HG02610 (cell line): ENCODE results near the gene CLK2.
A peak's percentile ranks its signal among the peaks of the same experiment; 100 is the strongest.
"Not testable (repeated sequence)": the region's sequence is repeated elsewhere in the genome, so short reads cannot be mapped to it uniquely, and the experiment has no call there.

ENCODE experiments used
- ATAC-seq: cut with Tn5 transposase; IDR thresholded peaks from one replicate; pipeline ENCODE4 v1.9.1; 2021; ENCODE audit warnings: mild to moderate bottlenecking, moderate library complexity; ENCODE audit not compliant: unreplicated experiment

The CLK2 gene

GRCh38 chr1:155297384-155297783 lies 24.1 kb upstream of the CLK2 start:
- no peak for ATAC-seq

DNA sequence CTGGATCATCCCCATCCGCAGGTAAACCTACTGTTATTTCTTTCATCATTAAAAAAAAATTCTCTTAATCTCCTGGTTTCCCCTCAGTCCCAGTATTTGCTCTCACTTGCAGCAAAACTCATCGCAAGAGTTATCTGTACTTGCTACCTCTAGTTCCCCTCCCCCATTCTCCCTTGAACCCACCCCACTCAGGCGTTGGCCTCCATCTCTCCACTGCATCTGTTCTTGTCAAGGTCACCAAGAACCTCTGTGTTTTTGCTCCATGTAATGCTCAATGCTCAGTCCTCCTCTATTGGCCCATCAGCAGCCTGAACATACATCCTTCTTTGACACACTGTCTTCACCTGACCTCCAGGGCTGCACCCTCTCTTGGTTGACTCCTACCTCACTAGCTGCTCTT lies 23.4 kb upstream of the CLK2 start:
- ATAC-seq, result no peak

DNA sequence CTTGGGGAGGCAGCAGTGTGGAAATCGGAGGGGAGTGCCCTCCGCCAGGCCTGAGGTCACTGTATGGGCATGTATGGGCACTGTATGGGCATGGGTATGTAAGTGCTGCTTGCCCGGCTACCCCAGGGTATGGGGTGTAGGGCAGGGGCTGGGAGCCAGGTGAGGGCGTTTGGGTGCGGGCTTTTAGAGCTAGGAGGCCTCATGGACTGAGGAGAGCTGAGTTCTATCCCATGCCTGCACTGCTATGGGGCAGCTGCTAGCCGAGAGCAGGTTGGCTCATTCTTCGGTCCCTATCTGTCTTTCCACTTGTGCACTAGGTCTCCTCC lies 22.6 kb upstream of the CLK2 start:
- no peak for ATAC-seq

DNA sequence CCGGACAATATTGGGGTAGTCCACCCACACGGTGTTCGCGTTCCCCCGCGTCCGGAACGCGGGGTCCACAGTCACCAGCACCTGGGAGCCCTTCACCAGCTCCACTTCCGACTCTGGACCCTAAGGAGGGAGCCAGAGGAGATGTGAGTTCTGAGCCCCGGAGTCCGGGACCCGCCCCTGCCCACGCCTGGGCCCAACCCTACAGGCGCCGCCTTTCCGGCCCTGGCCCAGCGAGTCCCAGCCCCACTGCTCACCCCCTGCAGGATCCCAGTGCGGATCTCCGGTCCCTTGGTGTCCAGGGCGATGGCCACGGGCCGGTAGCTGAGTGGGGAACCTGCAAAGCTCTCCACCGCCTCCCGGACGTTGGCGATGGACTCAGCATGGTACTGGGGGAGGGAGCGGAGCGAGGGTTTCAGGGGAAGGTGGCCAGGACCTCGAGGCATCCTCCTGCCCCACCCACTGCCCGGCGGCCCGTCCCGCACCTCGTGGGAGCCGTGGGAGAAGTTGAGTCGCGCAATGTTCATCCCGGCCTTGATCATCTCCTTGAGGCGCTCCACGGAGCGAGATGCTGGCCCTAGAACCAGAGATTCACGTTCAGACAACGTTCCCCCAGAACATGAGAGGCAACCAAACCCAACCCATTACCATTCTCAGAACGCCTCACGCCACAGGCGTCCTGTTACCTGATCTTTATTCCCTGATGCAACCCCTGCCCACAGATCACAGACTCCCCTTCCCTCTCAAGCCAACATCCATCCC lies 22.1 kb upstream of the CLK2 start:
- ATAC-seq, result no peak

DNA sequence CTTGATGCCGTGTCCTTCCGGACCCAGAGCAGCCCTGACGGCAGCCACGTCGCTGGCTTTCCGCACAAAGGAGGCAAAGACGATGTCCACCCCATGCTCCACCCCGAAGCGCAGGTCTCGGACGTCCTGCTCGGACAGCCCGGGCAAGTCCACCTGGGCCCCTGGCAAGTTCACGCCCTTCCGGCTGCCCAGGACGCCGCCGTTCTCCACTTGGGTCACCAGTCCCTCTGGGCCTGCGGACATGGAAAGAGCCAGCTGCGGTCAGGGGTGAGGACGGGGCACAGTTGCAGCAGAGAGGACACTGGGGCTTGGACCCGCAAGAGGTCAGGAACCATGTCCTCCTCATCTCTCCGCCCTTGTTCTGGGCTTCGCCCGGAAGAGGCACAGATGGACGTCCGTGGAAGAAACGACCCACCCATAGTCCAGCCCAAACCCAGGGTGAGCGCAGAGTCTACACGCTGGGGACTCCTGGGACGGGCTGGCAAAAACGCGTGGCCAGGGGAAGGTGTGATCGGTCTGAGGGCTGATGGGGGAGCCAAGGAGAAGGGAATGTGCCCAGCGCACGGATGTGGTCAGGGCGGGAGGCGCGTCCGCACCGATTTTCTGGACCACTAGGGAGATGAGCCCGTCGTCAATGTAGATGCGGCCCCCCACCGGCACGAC lies 21.3 kb upstream of the CLK2 start:
- no peak for ATAC-seq

GRCh38 chr1:155293086-155293749 lies 19.9 kb upstream of the CLK2 start:
- no peak for ATAC-seq

DNA sequence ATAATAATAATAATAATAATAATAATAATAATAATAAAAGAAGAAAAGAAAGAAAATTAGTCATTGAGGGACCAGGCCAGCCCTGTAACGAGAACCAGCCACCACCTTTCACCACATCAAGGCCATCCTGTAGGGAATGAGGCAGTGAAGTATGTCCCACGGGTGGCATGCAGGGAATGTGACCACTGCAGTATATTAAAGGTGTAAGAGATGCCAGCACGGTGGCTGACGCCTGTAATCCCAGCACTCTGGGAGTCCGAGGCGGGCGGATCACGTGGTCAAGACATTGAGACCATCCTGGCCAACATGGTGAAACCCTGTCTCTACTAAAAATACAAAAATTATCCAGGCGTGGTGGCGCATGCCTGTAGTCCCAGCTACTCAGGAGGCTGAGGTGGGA lies 17.7 kb upstream of the CLK2 start:
- ATAC-seq, result not testable (repeated sequence)

GRCh38 chr1:155287987-155288543 lies 14.8 kb upstream of the CLK2 start:
- ATAC-seq, result no peak

GRCh38 chr1:155286544-155286943 lies 13.2 kb upstream of the CLK2 start:
- no peak for ATAC-seq

GRCh38 chr1:155285631-155286044 lies 12.3 kb upstream of the CLK2 start:
- ATAC-seq, result no peak

- no peak for ATAC-seq
These were observed 11.8 kb upstream of the CLK2 start for GRCh38 chr1:155285063-155285462.

GRCh38 chr1:155284476-155284875 lies 11.2 kb upstream of the CLK2 start:
- no peak for ATAC-seq

DNA sequence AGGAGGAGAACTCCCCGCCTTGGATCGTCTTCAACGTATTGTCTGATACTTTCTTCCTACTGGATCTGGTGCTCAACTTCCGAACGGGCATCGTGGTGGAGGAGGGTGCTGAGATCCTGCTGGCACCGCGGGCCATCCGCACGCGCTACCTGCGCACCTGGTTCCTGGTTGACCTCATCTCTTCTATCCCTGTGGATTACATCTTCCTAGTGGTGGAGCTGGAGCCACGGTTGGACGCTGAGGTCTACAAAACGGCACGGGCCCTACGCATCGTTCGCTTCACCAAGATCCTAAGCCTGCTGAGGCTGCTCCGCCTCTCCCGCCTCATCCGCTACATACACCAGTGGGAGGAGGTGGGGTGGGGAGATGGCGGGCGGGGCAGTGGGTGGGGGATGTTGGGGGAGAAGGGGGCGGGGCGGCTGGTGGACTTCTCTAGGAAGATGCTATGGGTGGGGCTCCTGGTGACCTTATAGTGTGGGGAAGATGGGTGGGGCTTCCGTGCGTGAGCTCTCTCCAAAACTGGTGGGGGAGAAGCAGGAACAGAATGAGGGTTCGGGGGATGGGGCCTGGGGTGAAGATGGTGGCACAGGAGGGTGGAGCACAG lies 9.3 kb upstream of the CLK2 start:
- ATAC-seq, result no peak

DNA sequence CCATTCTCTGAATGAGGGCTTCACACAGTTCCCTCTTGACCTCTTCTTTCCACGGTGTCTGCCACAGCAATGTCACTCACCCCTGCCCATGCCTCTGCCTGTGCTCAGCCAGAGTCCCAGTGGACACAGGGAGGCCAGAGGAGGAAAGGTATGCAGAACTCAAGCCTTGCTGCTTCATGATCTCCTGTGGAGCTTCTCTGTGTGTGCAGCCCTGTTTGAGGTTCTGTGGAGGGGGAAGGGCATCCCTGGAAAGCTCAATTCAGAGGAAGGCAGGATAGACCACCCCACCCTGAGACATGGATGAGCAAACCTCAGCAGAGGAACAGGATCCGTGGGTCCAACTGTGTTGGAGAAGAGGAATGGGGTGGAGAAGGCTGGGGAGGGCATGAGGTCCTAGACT lies 6.0 kb upstream of the CLK2 start:
- no peak for ATAC-seq

DNA sequence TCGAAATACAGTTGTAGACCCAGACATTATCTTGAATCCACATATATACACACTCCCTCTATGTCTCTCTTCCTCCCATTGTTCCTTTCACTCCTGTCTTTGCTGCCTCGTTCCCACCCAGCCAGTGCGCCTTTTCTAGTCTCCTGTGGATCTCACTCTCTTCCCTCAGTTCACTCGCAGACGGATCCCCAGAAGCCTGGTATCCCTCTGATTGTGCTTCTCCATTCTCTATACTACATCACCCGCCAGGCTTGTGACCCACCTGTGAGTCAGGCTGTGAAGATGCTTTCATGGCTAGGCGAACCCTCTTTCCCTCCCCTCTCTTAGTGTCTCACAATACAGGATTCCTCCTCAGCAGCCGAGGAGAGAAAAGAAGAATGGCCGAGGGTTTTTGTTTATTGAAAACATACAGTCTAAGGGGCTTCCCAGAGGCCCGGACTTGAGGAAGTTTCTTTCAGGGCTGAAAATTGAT lies 5.4 kb upstream of the CLK2 start:
- no peak for ATAC-seq

DNA sequence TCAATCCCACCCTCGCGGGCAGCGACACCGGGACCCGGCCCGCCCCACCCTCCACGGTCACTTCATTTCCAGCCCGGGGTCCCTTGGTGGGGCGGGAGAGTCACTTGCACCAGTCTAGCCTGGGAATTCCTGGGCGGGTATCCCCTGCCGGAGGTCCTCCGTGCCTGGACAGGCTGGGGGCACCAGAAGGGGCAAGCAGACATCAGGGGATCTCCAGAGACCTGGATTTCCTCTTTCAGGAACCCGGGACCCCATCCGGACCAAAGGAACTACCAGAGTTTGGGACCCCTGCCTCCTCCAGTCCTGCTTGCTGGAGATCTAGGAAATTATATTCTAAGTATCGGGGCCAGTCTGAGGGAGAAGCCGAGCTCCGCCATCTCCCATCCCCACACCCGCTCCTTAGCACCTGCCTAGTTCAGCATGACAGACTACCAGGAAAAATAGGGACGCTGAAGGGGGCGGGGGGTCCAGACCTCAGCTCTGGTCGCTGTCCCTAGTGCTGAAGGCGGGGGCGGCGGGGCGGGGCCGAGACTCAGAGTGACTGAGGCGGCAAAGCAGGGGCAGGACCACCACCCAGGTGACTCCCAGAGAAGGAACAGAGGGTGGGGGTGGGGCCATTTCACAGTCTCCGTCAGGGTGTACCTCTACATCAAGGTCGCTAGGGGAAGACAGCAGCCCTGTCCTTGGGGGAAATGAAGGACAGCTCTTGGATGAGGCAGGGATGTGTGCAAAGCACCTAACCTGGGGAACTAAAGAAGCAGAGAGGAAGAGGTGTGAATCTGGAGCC lies 4.8 kb upstream of the CLK2 start:
- ATAC-seq, result no peak

DNA sequence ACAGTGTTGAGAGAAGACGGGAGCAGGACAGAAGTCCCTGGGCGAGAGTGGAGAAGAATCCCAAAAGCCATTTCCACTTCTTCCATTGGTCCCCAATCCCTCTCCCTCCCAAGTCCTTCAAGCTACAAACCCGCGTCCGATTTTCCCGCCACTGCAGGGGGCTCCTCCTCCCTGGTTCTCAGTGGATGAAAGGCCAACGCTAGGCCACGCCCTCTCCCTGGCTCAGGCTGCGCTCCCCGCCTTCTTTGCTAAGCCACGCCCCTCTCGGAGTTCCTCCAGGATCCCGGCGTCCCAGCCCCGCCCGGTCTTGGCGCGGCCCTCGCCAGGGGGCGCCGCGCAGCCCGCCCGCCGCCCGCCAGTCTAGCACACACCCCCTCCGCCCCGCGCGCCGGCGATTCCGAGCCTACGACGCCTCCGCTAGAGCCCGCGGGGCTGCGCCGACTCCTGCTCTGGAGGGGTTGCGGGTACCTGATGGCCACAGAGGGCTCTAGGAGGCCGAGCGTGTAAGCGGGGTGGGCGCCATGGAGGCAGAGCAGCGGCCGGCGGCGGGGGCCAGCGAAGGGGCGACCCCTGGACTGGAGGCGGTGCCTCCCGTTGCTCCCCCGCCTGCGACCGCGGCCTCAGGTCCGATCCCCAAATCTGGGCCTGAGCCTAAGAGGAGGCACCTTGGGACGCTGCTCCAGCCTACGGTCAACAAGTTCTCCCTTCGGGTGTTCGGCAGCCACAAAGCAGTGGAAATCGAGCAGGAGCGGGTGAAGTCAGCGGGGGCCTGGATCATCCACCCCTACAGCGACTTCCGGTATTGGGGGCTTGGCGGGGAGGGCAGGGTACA lies 4.0 kb upstream of the CLK2 start, which contains the start of gene HCN3:
HCN3 (plus strand) TSS at position 394 of the 832 bp plus-strand sequence; CDS start at position 522, 128 bp downstream.
- ATAC-seq, result peak; percentile 69

GRCh38 chr1:155272466-155273342 lies 600 bp downstream of the CLK2 start:
- ATAC-seq, result peak; percentile 8

DNA sequence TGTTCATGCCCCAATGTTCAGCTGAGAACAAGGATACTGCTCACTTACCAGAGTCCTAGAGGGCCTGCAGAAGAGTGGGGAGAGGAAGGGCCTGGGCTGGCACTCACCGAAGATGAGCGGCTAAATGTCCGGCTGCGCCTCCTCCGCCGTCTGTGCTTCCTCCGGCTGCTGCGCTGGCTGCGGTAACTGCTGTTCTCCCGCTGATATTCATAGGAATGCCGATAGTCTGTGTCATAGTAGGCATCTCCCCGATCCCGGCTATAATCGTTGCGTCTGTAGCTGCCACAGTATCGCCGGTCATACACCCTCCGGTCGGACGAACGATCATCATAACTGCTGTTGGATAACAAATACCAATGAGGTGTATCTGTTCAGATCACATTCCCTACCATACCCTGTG lies 3.9 kb downstream of the CLK2 start:
- ATAC-seq, result no peak
